H1 (cell line): ENCODE measurements around the gene SKAP1. TPM values are rescaled to one million over a fixed set of nuclear protein-coding genes. Genes with fewer than 3 reads are reported as not detected.

Experiments
- CTCF ChIA-PET: fragments of 300-600 bp; sonication (Branson Sonifier 250); formaldehyde crosslinking; loops from one replicate; lab custom pipeline; 2021; ENCODE audit not compliant: partially characterized antibody; lab: Charles Lee
- POLR2A ChIA-PET: fragments of 300-600 bp; sonication (Branson Sonifier 250); formaldehyde crosslinking; loops from one replicate; lab custom pipeline; 2021; ENCODE audit warnings: inconsistent platforms; ENCODE audit not compliant: partially characterized antibody; lab: Charles Lee
- DNase-seq, 2 experiments: peaks; one replicate each; pipeline versions ENCODE4 v3.0.0 to v3.0.0-alpha.2; 2010 to 2022; ENCODE audit warnings: low spot score in 2 of 2, low read depth in 1 of 2, mixed read lengths in 1 of 2
- FAIRE-seq: peaks from 2 replicates; lab custom pipeline; 2011; peaks lifted over from hg19 to GRCh38; lab: Jason Lieb, UNC
- H2AFZ ChIP-seq: 2 replicates; pipeline ENCODE4 v1.8.1; 2012; ENCODE audit warnings: low read length, inconsistent platforms
- H2AK5ac ChIP-seq: 2 replicates; pipeline ENCODE4 v1.6.1; 2013; ENCODE audit warnings: low read depth, low read length
- H2BK120ac ChIP-seq: replicated peaks from 2 replicates; pipeline ENCODE3; 2013; ENCODE audit warnings: low read depth, low read length, inconsistent platforms
- H2BK12ac ChIP-seq: 2 replicates; pipeline ENCODE4 v1.6.1; 2013; ENCODE audit warnings: low read depth, low read length
- H2BK15ac ChIP-seq: 2 replicates; pipeline ENCODE4 v1.6.1; 2013; ENCODE audit warnings: low read length
- H2BK20ac ChIP-seq: 2 replicates; pipeline ENCODE4 v1.6.1; 2013; ENCODE audit warnings: low read length
- H2BK5ac ChIP-seq: 2 replicates; pipeline ENCODE4 v1.6.1; 2013; ENCODE audit warnings: low read depth, low read length
- H3K14ac ChIP-seq: 2 replicates; pipeline ENCODE4 v1.6.1; 2013; ENCODE audit warnings: inconsistent platforms; ENCODE audit not compliant: insufficient read length
- H3K18ac ChIP-seq: 2 replicates; pipeline ENCODE4 v1.6.1; 2013; ENCODE audit warnings: low read length; ENCODE audit errors: extremely low read depth
- H3K23ac ChIP-seq: 2 replicates; pipeline ENCODE4 v1.6.1; 2013; ENCODE audit warnings: inconsistent platforms; ENCODE audit not compliant: insufficient read length
- H3K23me2 ChIP-seq: 2 replicates; pipeline ENCODE4 v1.6.1; 2013; ENCODE audit warnings: low read depth, low read length
- H3K27ac ChIP-seq: 2 replicates; pipeline ENCODE4 v1.6.1; 2011; ENCODE audit warnings: low read depth, low read length, inconsistent platforms
- H3K27me3 ChIP-seq, 4 experiments: replicated peaks in 1 of 4; 1 replicate in 1 of 4; 2 replicates in 3 of 4; pipeline versions ENCODE4 v1.6.1 to v1.8.1; 2011 to 2013; ENCODE audit warnings: low read length in 3 of 4, mild to moderate bottlenecking in 3 of 4, inconsistent platforms in 2 of 4, mixed read lengths in 2 of 4, moderate library complexity in 1 of 4; ENCODE audit not compliant: control insufficient read depth in 3 of 4, insufficient read depth in 3 of 4; ENCODE audit errors: extremely low read depth in 1 of 4
- H3K36me3 ChIP-seq, 4 experiments: 2 replicates each; pipeline versions ENCODE4 v1.6.1 to v1.8.1; 2011 to 2013; ENCODE audit warnings: mild to moderate bottlenecking in 4 of 4, low read length in 3 of 4, moderate library complexity in 2 of 4, control low read depth in 1 of 4, inconsistent platforms in 1 of 4; ENCODE audit not compliant: insufficient read depth in 4 of 4, control insufficient read depth in 2 of 4
- H3K4ac ChIP-seq: replicated peaks from 2 replicates; pipeline ENCODE3; 2013; ENCODE audit warnings: low read length, low read depth, mixed read lengths, inconsistent platforms; ENCODE audit not compliant: insufficient read length
- H3K4me1 ChIP-seq, 4 experiments: replicated peaks in 1 of 4; 1 replicate in 1 of 4; 2 replicates in 3 of 4; pipeline versions ENCODE4 v1.6.1 to v1.8.1; 2011 to 2013; ENCODE audit warnings: low read length in 3 of 4, inconsistent platforms in 2 of 4, mixed read lengths in 1 of 4; ENCODE audit not compliant: insufficient read depth in 4 of 4, control insufficient read depth in 3 of 4
- H3K4me2 ChIP-seq, 2 experiments: 2 replicates each; pipeline versions ENCODE4 v1.6.1 to v1.8.1; 2011 to 2013; ENCODE audit warnings: low read depth in 2 of 2, low read length in 2 of 2, control low read depth in 1 of 2, inconsistent platforms in 1 of 2, mild to moderate bottlenecking in 1 of 2; ENCODE audit not compliant: insufficient read depth in 1 of 2
- H3K4me3 ChIP-seq, 4 experiments: fragments of 200-600, 300-600 bp in 1 of 4; sonication (generic), shearing (Covaris generic), sonication (Bioruptor Twin) in 1 of 4; 2 replicates each; pipeline versions ENCODE4 v1.5.1 to v1.8.1; 2011 to 2016; ENCODE audit warnings: low read length in 4 of 4, low read depth in 3 of 4, control low read depth in 2 of 4, inconsistent platforms in 2 of 4, mild to moderate bottlenecking in 2 of 4, mixed read lengths in 1 of 4, moderate library complexity in 1 of 4; ENCODE audit not compliant: insufficient read depth in 2 of 4; ENCODE audit errors: extremely low read depth in 1 of 4
- H3K56ac ChIP-seq: replicated peaks from 2 replicates; pipeline ENCODE3; 2013; ENCODE audit warnings: low read depth, mild to moderate bottlenecking, mixed read lengths, low read length, inconsistent platforms; ENCODE audit not compliant: insufficient read length
- H3K79me1 ChIP-seq: 2 replicates; pipeline ENCODE4 v1.6.1; 2013; ENCODE audit warnings: low read depth, low read length, control low read depth
- H3K79me2 ChIP-seq, 2 experiments: 2 replicates each; pipeline versions ENCODE4 v1.6.1 to v1.8.1; 2012 to 2013; ENCODE audit warnings: low read length in 2 of 2, mild to moderate bottlenecking in 2 of 2, inconsistent platforms in 1 of 2; ENCODE audit not compliant: insufficient read depth in 2 of 2, control insufficient read depth in 1 of 2
- H3K9ac ChIP-seq, 4 experiments: replicated peaks in 1 of 4; 1 replicate in 1 of 4; 2 replicates in 3 of 4; pipeline versions ENCODE4 v1.6.1 to v1.8.1; 2011 to 2013; ENCODE audit warnings: low read depth in 3 of 4, low read length in 3 of 4, control low read depth in 2 of 4, mild to moderate bottlenecking in 2 of 4, moderate library complexity in 2 of 4, inconsistent platforms in 1 of 4; ENCODE audit errors: extremely low read depth in 1 of 4
- H3K9me3 ChIP-seq, 2 experiments: 2 replicates each; pipeline versions ENCODE4 v1.6.1 to v1.8.1; 2012 to 2013; ENCODE audit warnings: mild to moderate bottlenecking in 2 of 2, moderate library complexity in 2 of 2, control low read depth in 1 of 2, inconsistent platforms in 1 of 2, low read depth in 1 of 2, low read length in 1 of 2, mixed read lengths in 1 of 2; ENCODE audit not compliant: insufficient read depth in 2 of 2
- H4K20me1 ChIP-seq, 2 experiments: replicated peaks in 1 of 2; 2 replicates each; pipeline versions ENCODE3 to v1.8.1; 2011 to 2013; ENCODE audit warnings: inconsistent platforms in 2 of 2, low read length in 2 of 2, mild to moderate bottlenecking in 1 of 2; ENCODE audit not compliant: insufficient read depth in 2 of 2, control insufficient read depth in 1 of 2
- H4K5ac ChIP-seq: 2 replicates; pipeline ENCODE4 v1.6.1; 2013; ENCODE audit warnings: low read length, low read depth, mixed read lengths, inconsistent platforms; ENCODE audit not compliant: insufficient read length
- H4K8ac ChIP-seq: 2 replicates; pipeline ENCODE4 v1.8.0; 2013; ENCODE audit warnings: mild to moderate bottlenecking, moderate library complexity, low read length, inconsistent platforms; ENCODE audit not compliant: insufficient read depth; ENCODE audit errors: extremely low read depth
- H4K91ac ChIP-seq: replicated peaks from 2 replicates; pipeline ENCODE3; 2013; ENCODE audit warnings: low read length, mixed read lengths, inconsistent platforms; ENCODE audit not compliant: insufficient read length
- ATF2 ChIP-seq: IDR thresholded peaks from 2 replicates; pipeline ENCODE4 v1.6.1; 2012; ENCODE audit warnings: low read length, inconsistent platforms
- EZH2 ChIP-seq: fragments of 200-600 bp; sonication (generic); IDR thresholded peaks from 2 replicates; pipeline ENCODE4 v1.7.1; 2012; ENCODE audit warnings: low read depth, mild to moderate bottlenecking, moderate library complexity, low read length, inconsistent platforms; ENCODE audit not compliant: severe bottlenecking
- JUN ChIP-seq: IDR thresholded peaks from 2 replicates; pipeline ENCODE4 v1.6.1; 2011; ENCODE audit warnings: low read depth, mild to moderate bottlenecking, improper control_type of control experiment, low read length
- RAD21 ChIP-seq, 2 experiments: IDR thresholded peaks in 1 of 2; conservative IDR thresholded peaks in 1 of 2; 2 replicates each; pipeline ENCODE4 v1.6.1; 2011; ENCODE audit warnings: low read depth in 2 of 2, low read length in 2 of 2, improper control_type of control experiment in 1 of 2, inconsistent platforms in 1 of 2, mild to moderate bottlenecking in 1 of 2, moderate library complexity in 1 of 2
- TEAD4 ChIP-seq: IDR thresholded peaks from 2 replicates; pipeline ENCODE4 v1.6.1; 2012; ENCODE audit warnings: low read depth, low read length, inconsistent platforms, mixed read lengths
- ZNF274 ChIP-seq: IDR thresholded peaks from 2 replicates; pipeline ENCODE4 v1.7.0; 2012; ENCODE audit warnings: low read length, borderline replicate concordance; ENCODE audit errors: extremely low read depth
- WGBS, 2 experiments: shearing (Covaris generic) in 1 of 2; methylation state at CpG; one replicate each; pipeline versions ENCODE4 v1.1.6 to v1.1.7; 2013 to 2015; ENCODE audit warnings: low lambda C conversion rate in 2 of 2, mixed read lengths in 2 of 2, inconsistent platforms in 1 of 2, low coverage in 1 of 2, missing lambda C conversion rate in 1 of 2; ENCODE audit not compliant: insufficient replicate concordance in 2 of 2, insufficient coverage in 1 of 2, insufficient read length in 1 of 2; ENCODE audit errors: extremely low coverage in 1 of 2, missing lambda C conversion rate in 1 of 2; 5-methylcytosine and 5-hydroxymethylcytosine counted together
- polyA plus RNA-seq, 7 experiments: library from polyadenylated mRNA; depleted of rRNA in 3 of 7; stranded (reverse) in 5 of 7; unstranded in 2 of 7; fragments of >200 nt in 5 of 7; fragments of 200-250 nt in 2 of 7; gene quantifications; 1 replicate in 5 of 7; 2 replicates in 1 of 7; 4 replicates in 1 of 7; pipeline versions ENCODE4 v1.2.1 to v1.2.3, GENCODE V29; 2011 to 2013; ENCODE audit warnings: missing spikeins in 2 of 7, mixed read lengths in 2 of 7
- total RNA-seq: library from RNA; stranded (reverse); fragmentation: NEBNext Ultra II Directional; extraction: Animal tissue kit (Norgen Biotek cat#: 25700); gene quantifications from 2 replicates; pipeline ENCODE4 v1.2.1, GENCODE V29; 2021

SKAP1 gene
- total and polyA plus RNA-seq, 2 of the 8 experiments (the other 6 are each of a cell fraction or from before 2014, with no cell fraction given): not detected

GRCh38 chr17:48295362-48296288, 134.4 kb downstream of the SKAP1 start:
- Histone ChIP-seq H2AFZ (no peak overlapping the region), H2BK12ac (no peak overlapping the region), H3K27me3 (no peaks in the 10 kb centered on the region; a peak in 1 of 7 replicates), H4K8ac (no peak overlapping the region), H3K79me2 (no peaks in the 10 kb centered on the region), H3K56ac (no peak overlapping the region), H3K14ac (no peak overlapping the region), H3K27ac (no peak overlapping the region), H3K4me3 (no peak overlapping the region), H2AK5ac (no peak overlapping the region), H2BK5ac (no peak overlapping the region), H3K4ac (no peak overlapping the region), H3K18ac (no peak overlapping the region), H3K36me3 (no peaks in the 10 kb centered on the region), H2BK20ac (no peak overlapping the region), H3K23ac (no peak overlapping the region), H3K9me3 (no peaks in the 10 kb centered on the region), H3K9ac (no peak overlapping the region), H4K91ac (no peak overlapping the region), H3K4me2 (no peak overlapping the region), H3K23me2 (no peaks in the 10 kb centered on the region), H2BK15ac (no peak overlapping the region), H4K20me1 (no peaks in the 10 kb centered on the region), H2BK120ac (no peak overlapping the region), H4K5ac (no peak overlapping the region), H3K4me1 (no peaks in the 10 kb centered on the region), H3K79me1 (no peaks in the 10 kb centered on the region)
- TF ChIP-seq ATF2 (no peak), ZNF274 (no peak), EZH2 (no peak), TEAD4 (no peak), JUN (no peak), RAD21 (IDR thresholded peaks at IDR 0.05 in 1 of 2, conservative IDR thresholded peaks at IDR 0.05 in 1 of 2; ENCODE audit: low read depth in 2 of 2, low read length in 2 of 2) (no peak)
- FAIRE-seq (no peak), DNase-seq (no peak)
- ChIA-PET CTCF (interaction anchor here (0.6 to 3.0 kb wide), 3 partner anchors 12 to 292 kb away, joined by 3 to 24 read pairs (median 4); no protein-coding TSS in a partner anchor), POLR2A (no interaction called here)
- 84% methylated on average over 7 of the region's 7 CpGs; no CpG with 5 or more reads in 1 of the 2 experiments for WGBS, 2 experiments
